GM21447 (cell line): Measurements from ENCODE around the gene ZNF628.
"Not testable (repeated sequence)": the region's sequence is repeated elsewhere in the genome, so short reads cannot be mapped to it uniquely, and the experiment has no call there.

Experiments used
- ATAC-seq: cut with Tn5 transposase; IDR thresholded peaks from one replicate; pipeline ENCODE4 v1.9.1; 2021; ENCODE audit not compliant: unreplicated experiment

Gene ZNF628

GRCh38 chr19:55476100-55476775 lies at the start of gene ZNF628:
Gene ZNF628 (plus strand): TSS chr19:55476617. CDS start chr19:55479911, 3,294 bp downstream.
- peak; percentile 77 for ATAC-seq

- no peak for ATAC-seq
Observed at GRCh38 chr19:55431183-55431582, 45.2 kb upstream of the ZNF628 start.

GRCh38 chr19:55432241-55432959 lies 44.0 kb upstream of the ZNF628 start:
- ATAC-seq, result no peak

GRCh38 chr19:55433292-55433691 lies 43.1 kb upstream of the ZNF628 start:
- ATAC-seq, result no peak

- ATAC-seq, result no peak
Observed at GRCh38 chr19:55434356-55434919, 42.0 kb upstream of the ZNF628 start.

- ATAC-seq, result no peak
Observed at GRCh38 chr19:55435020-55435419, 41.4 kb upstream of the ZNF628 start.

- ATAC-seq, result no peak
Observed at GRCh38 chr19:55436847-55437246, 39.6 kb upstream of the ZNF628 start.

GRCh38 chr19:55437410-55437809 lies 39.0 kb upstream of the ZNF628 start:
- ATAC-seq, result no peak

GRCh38 chr19:55439052-55439451 lies 37.4 kb upstream of the ZNF628 start:
- no peak for ATAC-seq

DNA sequence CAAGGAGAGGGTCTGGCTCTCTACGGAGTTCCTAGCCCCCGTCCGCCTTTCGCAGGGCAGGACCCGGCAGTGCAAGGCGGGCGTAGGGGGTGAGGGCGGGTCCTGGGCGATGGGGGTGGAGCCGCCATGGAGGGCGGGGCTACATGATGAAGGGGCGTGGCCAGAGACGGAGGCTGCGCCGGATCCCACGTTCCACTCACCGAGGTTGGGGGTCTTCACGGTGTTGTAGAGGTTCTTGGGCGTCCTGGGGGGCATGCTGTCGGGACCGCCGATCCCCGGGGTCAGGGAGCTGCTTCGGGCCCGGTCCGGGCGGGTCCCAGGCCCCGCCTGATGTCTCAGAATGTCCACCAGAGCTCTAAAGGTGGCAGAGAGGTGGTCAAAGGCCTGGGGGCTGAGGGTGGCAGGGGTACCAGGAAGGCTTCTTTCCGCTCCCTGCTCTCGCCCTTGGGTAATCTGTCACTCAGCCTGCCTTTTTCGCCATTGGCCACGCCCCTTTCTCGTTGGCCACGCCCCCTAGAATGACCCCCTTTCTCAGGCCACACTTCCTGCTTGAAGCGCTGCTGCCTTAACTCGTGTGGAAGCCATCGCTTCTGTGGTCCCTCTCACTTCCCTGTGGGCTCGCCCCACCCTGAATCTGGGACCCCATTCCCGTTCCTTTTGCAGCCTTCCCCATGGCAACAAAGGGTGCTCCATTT lies 35.9 kb upstream of the ZNF628 start:
- ATAC-seq, result no peak

GRCh38 chr19:55441319-55441691 lies 35.1 kb upstream of the ZNF628 start:
- ATAC-seq, result no peak

DNA sequence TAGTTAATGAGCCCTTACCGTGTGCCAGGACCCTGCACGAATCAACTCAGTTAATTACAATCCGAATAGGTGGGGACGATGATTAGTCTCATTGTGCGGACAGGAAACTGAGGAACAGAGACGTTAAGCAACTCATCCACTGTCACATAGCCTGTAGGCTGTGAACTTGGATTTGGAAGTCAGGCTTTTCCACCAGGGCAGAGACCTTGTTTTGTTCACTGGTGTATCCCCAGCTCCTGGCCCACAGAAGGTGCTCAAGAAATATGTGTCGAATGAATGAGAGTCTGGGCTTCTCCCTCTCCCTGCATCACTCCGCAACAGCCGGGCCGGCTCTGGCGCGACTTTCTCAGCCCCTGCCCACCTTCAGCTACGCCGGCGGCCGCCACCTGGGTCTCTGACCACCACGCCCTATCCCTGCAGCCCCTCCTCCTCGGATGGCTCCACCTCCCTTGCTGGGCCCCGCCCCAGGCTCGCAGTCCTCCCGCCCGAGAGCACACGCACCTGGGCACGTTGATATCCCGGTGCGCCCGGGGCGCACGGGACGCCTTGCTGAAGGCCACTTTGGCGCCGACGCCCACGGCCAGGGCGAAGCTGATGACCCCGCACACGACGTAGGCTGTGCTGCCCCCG lies 34.6 kb upstream of the ZNF628 start:
- no peak for ATAC-seq

- ATAC-seq, result no peak
Observed at GRCh38 chr19:55442372-55442961, 34.0 kb upstream of the ZNF628 start.

DNA sequence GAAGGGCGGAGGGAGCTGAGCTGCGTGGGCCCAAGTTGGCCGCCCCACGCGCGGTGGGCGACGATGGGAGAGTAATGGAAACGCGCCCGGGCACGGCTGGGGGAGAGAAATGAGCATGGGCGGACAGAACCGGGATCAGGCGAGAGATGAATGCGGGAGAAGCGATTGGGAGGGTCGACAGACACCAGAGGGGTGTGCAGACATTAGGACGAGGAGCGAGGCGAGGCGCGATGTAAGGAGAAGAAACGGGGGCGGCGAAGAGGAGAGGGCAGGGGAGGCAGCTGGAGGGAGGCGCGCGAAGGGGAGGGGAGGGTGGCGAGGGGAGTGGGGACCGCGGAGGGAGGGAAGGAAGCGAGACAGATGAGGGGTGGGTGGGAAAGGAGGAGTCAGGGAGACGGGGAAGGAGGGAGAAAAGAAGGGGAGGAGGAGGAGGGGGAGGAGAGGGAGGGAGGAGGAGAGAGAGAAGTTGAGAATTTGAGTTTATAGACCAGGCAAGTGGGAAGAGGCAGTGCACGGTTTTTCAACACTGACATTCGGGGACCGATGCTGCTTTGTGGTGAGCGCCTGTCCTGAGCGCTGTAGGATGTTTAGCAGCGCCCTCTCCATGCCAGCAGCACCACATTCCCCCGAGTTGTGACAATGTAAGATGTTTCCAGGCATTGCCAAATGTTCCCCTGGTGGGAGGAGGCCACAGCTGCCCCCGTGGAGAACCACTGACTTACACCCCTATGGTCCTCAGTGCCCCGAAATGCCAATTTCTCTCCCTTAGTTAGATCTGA lies 33.2 kb upstream of the ZNF628 start, which contains the start of gene SHISA7:
SHISA7 (minus strand) TSS at position 256 of the 779 bp plus-strand sequence. CDS start 437 bp downstream, outside the sequence.
- no peak for ATAC-seq

DNA sequence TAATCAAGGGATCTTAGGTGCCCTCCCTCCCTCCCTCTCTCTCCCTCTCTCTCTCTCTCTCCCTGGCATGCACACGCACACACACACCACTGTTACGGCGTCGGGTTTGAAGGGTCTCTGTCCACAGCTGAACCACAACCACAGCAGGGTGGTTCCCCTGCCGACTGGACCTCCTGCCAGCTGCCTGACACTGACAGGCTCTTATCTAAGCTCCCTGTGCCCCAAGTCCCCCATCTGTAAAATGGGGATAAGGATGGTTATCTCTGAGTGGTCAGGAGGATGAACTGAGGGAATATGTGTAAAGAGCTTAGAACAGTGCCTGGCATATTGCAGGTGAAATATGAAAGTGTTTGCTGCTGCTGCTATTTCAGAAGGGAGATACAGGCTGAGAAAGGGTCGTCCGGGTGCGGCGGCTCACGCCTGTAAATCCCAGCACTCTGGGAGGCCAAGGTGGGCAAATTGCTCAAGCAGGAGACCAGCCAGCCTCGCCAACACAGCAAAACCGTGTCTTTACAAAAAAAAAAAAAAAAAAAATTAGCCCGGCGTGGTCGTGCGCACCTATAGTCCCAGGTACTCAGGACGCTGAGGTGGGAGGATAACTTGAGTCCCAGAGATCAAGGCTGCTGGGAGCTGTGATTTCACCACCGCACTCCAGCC lies 32.5 kb upstream of the ZNF628 start:
- no peak for ATAC-seq

- no peak for ATAC-seq
Observed at GRCh38 chr19:55444646-55445045, 31.8 kb upstream of the ZNF628 start.

DNA sequence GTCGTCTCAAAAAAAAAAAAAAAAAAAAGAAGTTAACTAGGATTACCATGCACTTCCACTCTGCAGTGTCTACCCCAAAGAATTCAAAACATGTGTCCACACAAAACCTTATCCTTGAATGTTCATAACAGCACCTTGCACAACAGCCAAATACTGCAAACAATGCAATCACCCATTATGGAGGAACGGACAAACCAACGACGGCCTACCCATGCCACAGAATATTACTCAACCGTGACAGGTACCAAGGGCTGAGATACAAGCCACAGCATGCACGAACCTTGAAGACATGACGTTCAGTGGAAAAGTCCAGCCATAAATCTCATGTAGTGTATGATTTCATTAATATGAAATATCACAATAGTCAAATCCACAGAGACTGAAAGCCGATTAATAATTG lies 30.4 kb upstream of the ZNF628 start:
- ATAC-seq, result no peak

DNA sequence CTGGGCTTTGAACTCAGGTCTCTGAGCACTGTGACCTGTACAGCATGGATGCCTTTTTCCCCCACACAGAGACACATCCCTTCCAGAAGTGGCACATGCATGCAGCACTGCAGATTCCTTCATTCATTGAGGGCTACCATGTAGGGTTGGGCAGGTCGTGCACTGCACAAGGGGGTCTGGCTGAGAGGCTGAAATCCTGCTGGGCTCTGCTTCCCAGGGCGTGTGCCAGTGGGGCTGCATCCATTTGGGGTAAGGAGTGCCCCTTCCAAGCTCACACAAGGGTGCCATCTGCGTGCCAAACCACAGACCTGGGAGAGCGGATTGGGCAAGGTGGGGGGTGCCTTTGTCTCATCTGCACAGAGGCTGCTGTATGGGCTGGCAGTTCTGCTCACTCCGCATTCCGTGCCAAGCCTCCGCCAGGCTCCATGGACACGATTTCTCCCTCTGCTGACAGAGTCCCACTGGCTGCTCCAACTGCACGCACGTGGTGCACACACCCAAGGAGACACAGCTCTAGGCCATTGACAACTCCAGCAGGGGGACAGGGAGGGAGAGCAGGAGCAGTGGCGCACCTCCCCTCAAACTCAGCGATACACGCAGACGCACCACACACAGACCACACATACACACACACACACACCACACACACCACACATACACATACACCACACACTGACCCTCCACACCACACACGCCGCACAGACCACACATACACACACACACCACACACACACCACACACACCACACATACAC lies 28.8 kb upstream of the ZNF628 start:
- ATAC-seq, result no peak

GRCh38 chr19:55448175-55448490 lies 28.3 kb upstream of the ZNF628 start:
- ATAC-seq, result not testable (repeated sequence)
